H9 (cell line): ENCODE data around the gene CDH26. TPM values are rescaled to one million over a fixed set of nuclear protein-coding genes. Genes with fewer than 3 reads are reported as not detected.

Experiments
- DNase-seq: peaks from one replicate; pipeline ENCODE4 v3.0.0-alpha.2; 2017
- H2AFZ ChIP-seq: one replicate; pipeline ENCODE4 v1.6.1; 2013; ENCODE audit warnings: mild to moderate bottlenecking, low read length, control low read depth, moderate library complexity
- H2AK5ac ChIP-seq: 2 replicates; pipeline ENCODE4 v1.6.1; 2013; ENCODE audit warnings: low read length, control low read depth, mixed read lengths; ENCODE audit not compliant: insufficient read length
- H2BK120ac ChIP-seq: one replicate; pipeline ENCODE4 v1.6.1; 2013; ENCODE audit warnings: low read depth, mild to moderate bottlenecking, low read length, control low read depth, inconsistent platforms; ENCODE audit not compliant: poor library complexity, severe bottlenecking
- H2BK12ac ChIP-seq: 2 replicates; pipeline ENCODE4 v1.6.1; 2013; ENCODE audit warnings: low read length, control low read depth, mixed read lengths, low read depth; ENCODE audit not compliant: insufficient read length
- H2BK15ac ChIP-seq: 2 replicates; pipeline ENCODE4 v1.6.1; 2013; ENCODE audit warnings: low read depth, low read length, control low read depth
- H2BK20ac ChIP-seq: one replicate; pipeline ENCODE4 v1.6.1; 2013; ENCODE audit warnings: low read depth, mild to moderate bottlenecking, low read length, control low read depth, inconsistent platforms; ENCODE audit not compliant: poor library complexity, severe bottlenecking
- H2BK5ac ChIP-seq: 2 replicates; pipeline ENCODE4 v1.6.1; 2013; ENCODE audit warnings: low read length, control low read depth, mixed read lengths; ENCODE audit not compliant: insufficient read length
- H3K14ac ChIP-seq: 2 replicates; pipeline ENCODE4 v1.6.1; 2013; ENCODE audit warnings: low read length, control low read depth; ENCODE audit not compliant: insufficient read depth
- H3K18ac ChIP-seq: 2 replicates; pipeline ENCODE4 v1.6.1; 2013; ENCODE audit warnings: low read depth, mild to moderate bottlenecking, mixed read lengths, low read length, control low read depth; ENCODE audit not compliant: insufficient read length
- H3K23ac ChIP-seq: 2 replicates; pipeline ENCODE4 v1.6.1; 2013; ENCODE audit warnings: low read length, control low read depth, mixed read lengths, low read depth; ENCODE audit not compliant: insufficient read length
- H3K23me2 ChIP-seq: 2 replicates; pipeline ENCODE4 v1.6.1; 2013; ENCODE audit warnings: low read depth, mild to moderate bottlenecking, mixed read lengths, low read length, control low read depth; ENCODE audit not compliant: insufficient read length, poor library complexity, severe bottlenecking
- H3K27ac ChIP-seq: 2 replicates; pipeline ENCODE4 v1.5.1; 2013; ENCODE audit warnings: low read length, control low read depth, mixed read lengths, low read depth; ENCODE audit not compliant: insufficient read length
- H3K27me3 ChIP-seq: 2 replicates; pipeline ENCODE4 v1.6.1; 2013; ENCODE audit warnings: low read length, control low read depth, inconsistent platforms; ENCODE audit not compliant: insufficient read depth
- H3K4ac ChIP-seq: 2 replicates; pipeline ENCODE4 v1.6.1; 2013; ENCODE audit warnings: low read depth, mild to moderate bottlenecking, control low read depth, inconsistent platforms, low read length, moderate library complexity
- H3K4me1 ChIP-seq: 2 replicates; pipeline ENCODE4 v1.6.1; 2013; ENCODE audit warnings: low read length, control low read depth, inconsistent platforms; ENCODE audit not compliant: insufficient read depth
- H3K4me2 ChIP-seq: 2 replicates; pipeline ENCODE4 v1.6.1; 2013; ENCODE audit warnings: low read length, control low read depth, mixed read lengths; ENCODE audit not compliant: insufficient read length, insufficient read depth
- H3K56ac ChIP-seq: 2 replicates; pipeline ENCODE4 v1.6.1; 2013; ENCODE audit warnings: low read depth, mild to moderate bottlenecking, mixed read lengths, low read length, control low read depth; ENCODE audit not compliant: insufficient read length
- H3K79me1 ChIP-seq: 2 replicates; pipeline ENCODE4 v1.6.1; 2013; ENCODE audit warnings: low read depth, mild to moderate bottlenecking, moderate library complexity, low read length, control low read depth, inconsistent platforms; ENCODE audit not compliant: insufficient read depth, poor library complexity, severe bottlenecking
- H3K79me2 ChIP-seq: 2 replicates; pipeline ENCODE4 v1.6.1; 2013; ENCODE audit warnings: low read length, control low read depth, inconsistent platforms; ENCODE audit not compliant: insufficient read depth
- H3K9ac ChIP-seq: 2 replicates; pipeline ENCODE4 v1.6.1; 2013; ENCODE audit warnings: low read length, control low read depth, mixed read lengths; ENCODE audit not compliant: insufficient read length; ENCODE audit errors: extremely low read depth
- H3K9me3 ChIP-seq: one replicate; pipeline ENCODE4 v1.6.1; 2013; ENCODE audit warnings: low read depth, low read length, inconsistent platforms; ENCODE audit not compliant: control insufficient read depth
- H3T11ph ChIP-seq: one replicate; pipeline ENCODE4 v1.6.1; 2013; ENCODE audit warnings: mild to moderate bottlenecking, low read length, control low read depth, inconsistent platforms
- H4K20me1 ChIP-seq: one replicate; pipeline ENCODE4 v1.6.1; 2013; ENCODE audit not compliant: control insufficient read depth, insufficient read length, insufficient read depth
- H4K5ac ChIP-seq: 2 replicates; pipeline ENCODE4 v1.6.1; 2013; ENCODE audit warnings: low read depth, mild to moderate bottlenecking, mixed read lengths, low read length, control low read depth; ENCODE audit not compliant: insufficient read length
- H4K8ac ChIP-seq: replicated peaks from 2 replicates; pipeline ENCODE4 v1.6.1; 2013; ENCODE audit warnings: low read length, control low read depth, mixed read lengths, low read depth; ENCODE audit not compliant: insufficient read length
- H4K91ac ChIP-seq: 2 replicates; pipeline ENCODE4 v1.6.1; 2013; ENCODE audit warnings: low read depth, mild to moderate bottlenecking, moderate library complexity, mixed read lengths, low read length, control low read depth; ENCODE audit not compliant: insufficient read length
- H3K27ac Mint-ChIP-seq, 3 experiments: 2 replicates in 2 of 3; 3 replicates in 1 of 3; pipeline ENCODE4 v1.8.0; 2020 to 2021; ENCODE audit warnings: mixed read lengths in 3 of 3, mild to moderate bottlenecking in 1 of 3, moderate library complexity in 1 of 3
- H3K27me3 Mint-ChIP-seq: 2 replicates; pipeline ENCODE4 v1.8.0; 2021; ENCODE audit warnings: low read depth, mild to moderate bottlenecking, moderate library complexity, mixed read lengths
- H3K36me3 Mint-ChIP-seq, 3 experiments: 2 replicates in 2 of 3; 3 replicates in 1 of 3; pipeline ENCODE4 v1.8.0; 2020 to 2021; ENCODE audit warnings: low read depth in 3 of 3, mixed read lengths in 3 of 3; ENCODE audit not compliant: insufficient read depth in 1 of 3
- H3K4me1 Mint-ChIP-seq, 2 experiments: 2 replicates each; pipeline ENCODE4 v1.8.0; 2020; ENCODE audit warnings: mixed read lengths in 2 of 2
- H3K4me3 Mint-ChIP-seq, 2 experiments: 2 replicates in 1 of 2; 3 replicates in 1 of 2; pipeline ENCODE4 v1.8.0; 2020 to 2021; ENCODE audit warnings: mild to moderate bottlenecking in 2 of 2, mixed read lengths in 2 of 2, moderate library complexity in 1 of 2
- H3K9me3 Mint-ChIP-seq, 2 experiments: 2 replicates in 1 of 2; 3 replicates in 1 of 2; pipeline ENCODE4 v1.8.0; 2020; ENCODE audit warnings: mild to moderate bottlenecking in 2 of 2, mixed read lengths in 2 of 2, moderate library complexity in 1 of 2
- CTCF ChIP-seq: fragments of 200-600 bp; sonication (generic); conservative IDR thresholded peaks from 3 replicates; pipeline ENCODE4 v1.8.0; 2021; ENCODE audit warnings: antibody characterized with exemption, mild to moderate bottlenecking
- WGBS: extraction: QIAGEN DNeasy Blood & Tissue Kit; methylation state at CpG from one replicate; pipeline ENCODE4 v1.1.7; 2013; ENCODE audit warnings: missing lambda C conversion rate, low lambda C conversion rate, mixed read lengths; ENCODE audit not compliant: insufficient read length; ENCODE audit errors: extremely low coverage; 5-methylcytosine and 5-hydroxymethylcytosine counted together
- total RNA-seq: library from RNA; stranded (reverse); gene quantifications from 2 replicates; pipeline ENCODE4 v1.2.1, GENCODE V29; 2021

The CDH26 gene
- total RNA-seq, 1 experiment from 2014 or later = 0.79 TPM

GRCh38 chr20:60007464-60007863 lies 49.2 kb downstream of the CDH26 start:
- no peak for TF ChIP-seq CTCF
- no peaks in the 10 kb centered on the region for H3K79me2 ChIP-seq
- H2AK5ac ChIP-seq = no peak overlapping the region
- H3T11ph ChIP-seq = no peak overlapping the region
- H3K27ac ChIP-seq = no peak overlapping the region
- no peaks in the 10 kb centered on the region for H3K9me3 ChIP-seq
- no peak overlapping the region for H3K18ac ChIP-seq
- H3K56ac ChIP-seq = no peak overlapping the region
- H3K9ac ChIP-seq = no peak overlapping the region
- H2BK5ac ChIP-seq = no peak overlapping the region
- no peak overlapping the region for H3K23ac ChIP-seq
- no peaks in the 10 kb centered on the region for H4K20me1 ChIP-seq
- Mint-ChIP-seq H3K27me3 (peaks cover 11% of the 10 kb centered on the region), H3K4me1 (peaks cover 2% of the 10 kb centered on the region in 2 experiments; a peak in 2 of 4 replicates), H3K4me3 (no peak overlapping the region), H3K27ac (no peak overlapping the region), H3K36me3 (no peaks in the 10 kb centered on the region; a peak in 1 of 7 replicates), H3K9me3 (no peaks in the 10 kb centered on the region)
- no CpG with 5 or more reads among the region's 2 CpGs for WGBS
- H4K5ac ChIP-seq = no peak overlapping the region
- H2BK15ac ChIP-seq = no peak overlapping the region
- H2BK20ac ChIP-seq = no peak overlapping the region
- H2BK120ac ChIP-seq = no peak overlapping the region
- H4K8ac ChIP-seq = no peak overlapping the region
- no peak overlapping the region for H3K4me2 ChIP-seq
- no peak overlapping the region for H4K91ac ChIP-seq
- H3K79me1 ChIP-seq = no peaks in the 10 kb centered on the region
- H2BK12ac ChIP-seq = no peak overlapping the region
- no peak for DNase-seq
- H3K23me2 ChIP-seq = no peaks in the 10 kb centered on the region
- H3K4ac ChIP-seq = no peak overlapping the region
- no peak overlapping the region for H2AFZ ChIP-seq
- no peak overlapping the region for H3K14ac ChIP-seq
- H3K4me1 ChIP-seq = no peaks in the 10 kb centered on the region
- H3K27me3 ChIP-seq = no peaks in the 10 kb centered on the region
